Measurements from ENCODE around the gene WRNIP1.

DNA sequence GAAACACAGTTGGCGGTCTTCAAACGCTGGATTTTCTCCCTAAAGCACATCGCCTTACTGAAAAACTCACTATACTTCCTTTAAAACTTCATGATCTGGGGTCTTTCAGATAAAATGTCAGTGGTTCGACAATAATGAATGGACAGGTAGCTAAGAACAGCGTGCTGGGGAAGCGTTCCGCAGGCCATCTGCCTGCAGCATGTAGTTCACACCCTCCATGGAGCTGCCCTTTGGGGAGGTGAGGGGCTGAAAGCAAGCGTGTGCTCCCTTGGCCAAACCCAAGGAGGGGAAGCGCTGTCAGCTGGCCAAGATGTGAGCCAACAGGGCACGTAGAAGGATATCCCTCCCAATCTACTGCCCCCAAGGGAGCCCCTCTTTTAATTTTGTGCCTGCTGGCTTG is 35.3 kb upstream of the WRNIP1 start:
- TF ChIP-seq EZH2 (IDR thresholded peaks at IDR 0.05; ENCODE audit: insufficient read depth, low read length) = no peak
- TF ChIP-seq, protein P1, sequence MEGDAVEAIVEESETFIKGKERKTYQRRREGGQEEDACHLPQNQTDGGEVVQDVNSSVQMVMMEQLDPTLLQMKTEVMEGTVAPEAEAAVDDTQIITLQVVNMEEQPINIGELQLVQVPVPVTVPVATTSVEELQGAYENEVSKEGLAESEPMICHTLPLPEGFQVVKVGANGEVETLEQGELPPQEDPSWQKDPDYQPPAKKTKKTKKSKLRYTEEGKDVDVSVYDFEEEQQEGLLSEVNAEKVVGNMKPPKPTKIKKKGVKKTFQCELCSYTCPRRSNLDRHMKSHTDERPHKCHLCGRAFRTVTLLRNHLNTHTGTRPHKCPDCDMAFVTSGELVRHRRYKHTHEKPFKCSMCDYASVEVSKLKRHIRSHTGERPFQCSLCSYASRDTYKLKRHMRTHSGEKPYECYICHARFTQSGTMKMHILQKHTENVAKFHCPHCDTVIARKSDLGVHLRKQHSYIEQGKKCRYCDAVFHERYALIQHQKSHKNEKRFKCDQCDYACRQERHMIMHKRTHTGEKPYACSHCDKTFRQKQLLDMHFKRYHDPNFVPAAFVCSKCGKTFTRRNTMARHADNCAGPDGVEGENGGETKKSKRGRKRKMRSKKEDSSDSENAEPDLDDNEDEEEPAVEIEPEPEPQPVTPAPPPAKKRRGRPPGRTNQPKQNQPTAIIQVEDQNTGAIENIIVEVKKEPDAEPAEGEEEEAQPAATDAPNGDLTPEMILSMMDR (IDR thresholded peaks at IDR 0.05; ENCODE audit: insufficient read depth, low read depth, low read length) = no peak

Measured in astrocyte (in vitro differentiated cells and primary cell).